Heart right ventricle (tissue), 16 donors: ENCODE measurements around the gene PTPRG. TPM values are rescaled to one million over a fixed set of nuclear protein-coding genes. Genes with fewer than 3 reads are reported as not detected.

Experiments
- ATAC-seq, 8 donors: fragments of 200-7000 bp; cut with Tn5 transposase; one replicate each; pipeline ENCODE4 v1.9.1; 2020; ENCODE audit warnings: mild to moderate bottlenecking in 8 of 8, moderate library complexity in 8 of 8, moderate number of reproducible peaks in 1 of 8
- DNase-seq, 2 donors: peaks; one replicate each; pipeline ENCODE4 v3.0.0-alpha.2; 2020
- H3K27ac ChIP-seq, 10 donors: fragments of 200-600 bp; sonication (generic) in 2 of 10; one replicate each; pipeline versions ENCODE4 v1.5.0 to v1.8.0; 2020 to 2022; ENCODE audit warnings: mild to moderate bottlenecking in 3 of 10
- H3K27me3 ChIP-seq, 7 donors: fragments of 200-600 bp; one replicate each; pipeline ENCODE4 v1.8.0; 2021 to 2022; ENCODE audit warnings: mild to moderate bottlenecking in 2 of 7
- H3K36me3 ChIP-seq, 9 donors: fragments of 200-600 bp; sonication (generic) in 1 of 9; one replicate each; pipeline versions ENCODE4 v1.5.0 to v1.8.0; 2020 to 2022; ENCODE audit warnings: mild to moderate bottlenecking in 2 of 9
- H3K4me1 ChIP-seq, 9 donors: fragments of 200-600 bp; sonication (generic) in 1 of 9; one replicate each; pipeline versions ENCODE4 v1.5.0 to v1.8.0; 2020 to 2022; ENCODE audit warnings: mild to moderate bottlenecking in 4 of 9
- H3K4me3 ChIP-seq, 10 donors: fragments of 200-600 bp; sonication (generic) in 2 of 10; one replicate each; pipeline versions ENCODE4 v1.5.0 to v1.8.0; 2020 to 2022; ENCODE audit warnings: mild to moderate bottlenecking in 7 of 10, moderate library complexity in 2 of 10
- H3K9me3 ChIP-seq, 11 donors: fragments of 200-600 bp in 10 of 11; sonication (generic) in 2 of 11; one replicate each; pipeline versions ENCODE4 v1.5.0 to v1.8.0; 2013 to 2022; ENCODE audit warnings: mild to moderate bottlenecking in 2 of 11, control low read depth in 1 of 11, moderate library complexity in 1 of 11
- WGBS, 2 donors: extraction: QIAGEN DNeasy Blood & Tissue Kit; methylation state at CpG; one replicate each; pipeline ENCODE4 v1.1.7; 2013; ENCODE audit warnings: inconsistent platforms in 1 of 2; 5-methylcytosine and 5-hydroxymethylcytosine counted together
- intact Hi-C, 10 donors: fragments of 100-400 bp; cut with DNase I; formaldehyde crosslinking; loops; one replicate each; pipeline versions ENCODE4 v1.11.1 to v1.14.2; 2022
- polyA plus RNA-seq, 2 donors: library from polyadenylated mRNA; stranded (reverse); fragments of 200-250 nt; gene quantifications; one replicate each; pipeline ENCODE4 v1.2.3, GENCODE V29; 2013
- total RNA-seq, 10 donors: library from RNA; stranded (reverse); fragmentation: NEBNext Ultra II Directional in 3 of 10; extraction: Animal tissue kit (Norgen Biotek cat#: 25700) in 3 of 10; gene quantifications; one replicate each; pipeline versions ENCODE4 v1.2.1 to v1.2.4, GENCODE V29; 2021 to 2023
- TF ChIP-seq, protein P1 (sequence below), 9 donors: fragments of 200-600 bp; sonication (generic) in 2 of 9; IDR thresholded peaks; one replicate each; pipeline versions ENCODE4 v1.5.0 to v1.8.0; 2021 to 2022; ENCODE audit warnings: antibody characterized with exemption in 9 of 9, mild to moderate bottlenecking in 5 of 9, moderate library complexity in 1 of 9
- donor health status: Arrhythmogenic right ventricular cardiomyopathy.
- donor health status: ischemic (EF 13 %, LVEDD 7.1; RV severe dilation, severe dysfunction).
- donor health status: healthy with polysubstance abuse.
- donor health status: DM: no; HTN: yes; CAD: no.
- donor health status: DM: no; HTN: no; CAD: no.
- donor health status: ischemic (EF 25% LVEDD 6.9; RV normal size, moderate dysfunction).
- donor health status: ischemic (EF 25% LVEDD 5.7; RV mildly dilated, moderate dysfunction).
- donor health status: healthy.
- donor health status: DM: yes; HTN: yes; CAD: no.
- donor health status: Ischemic cardiomyopathy.
- donor health status: ischemic (EF 35%, LVEDD 5.7; RV mildly dilated, moderate dysfunction).
- donor health status: nonischemic (EF 11% LVEDD 7.7; RV severe dilation, severe dysfunction).
- donor health status: DM: yes; HTN: yes; CAD: no.
- donor health status: PGD.
- donor health status: ischemic (EF 29% LVEDD 5.4; RV normal size, mild dysfunction).
- donor health status: nonischemic (EF 23%, LVEDD 6.1; RV moderate dilation, normal function).

The PTPRG gene
- total and polyA plus RNA-seq, 12 donors = 10.1 to 38.3 (median 32.6) TPM

DNA sequence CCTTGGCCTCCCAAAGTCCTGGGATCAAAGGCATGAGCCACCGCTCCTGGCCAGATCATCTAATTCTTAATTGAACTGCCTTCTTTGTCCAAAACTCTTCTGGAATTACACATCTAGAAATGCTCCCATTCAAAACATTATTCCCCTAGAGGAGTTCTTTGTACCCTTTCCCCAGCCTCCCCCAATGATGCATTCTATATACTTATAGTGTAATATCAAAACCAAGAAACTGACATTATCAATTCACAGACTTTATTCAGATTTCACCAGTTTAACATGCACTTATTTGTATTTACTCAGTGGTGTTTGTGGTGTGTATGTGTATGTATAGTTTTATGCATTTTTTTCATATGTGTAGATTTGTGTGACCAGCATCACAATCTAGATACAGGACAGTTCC, 85.0 kb downstream of the PTPRG start:
- TF ChIP-seq, protein P1, sequence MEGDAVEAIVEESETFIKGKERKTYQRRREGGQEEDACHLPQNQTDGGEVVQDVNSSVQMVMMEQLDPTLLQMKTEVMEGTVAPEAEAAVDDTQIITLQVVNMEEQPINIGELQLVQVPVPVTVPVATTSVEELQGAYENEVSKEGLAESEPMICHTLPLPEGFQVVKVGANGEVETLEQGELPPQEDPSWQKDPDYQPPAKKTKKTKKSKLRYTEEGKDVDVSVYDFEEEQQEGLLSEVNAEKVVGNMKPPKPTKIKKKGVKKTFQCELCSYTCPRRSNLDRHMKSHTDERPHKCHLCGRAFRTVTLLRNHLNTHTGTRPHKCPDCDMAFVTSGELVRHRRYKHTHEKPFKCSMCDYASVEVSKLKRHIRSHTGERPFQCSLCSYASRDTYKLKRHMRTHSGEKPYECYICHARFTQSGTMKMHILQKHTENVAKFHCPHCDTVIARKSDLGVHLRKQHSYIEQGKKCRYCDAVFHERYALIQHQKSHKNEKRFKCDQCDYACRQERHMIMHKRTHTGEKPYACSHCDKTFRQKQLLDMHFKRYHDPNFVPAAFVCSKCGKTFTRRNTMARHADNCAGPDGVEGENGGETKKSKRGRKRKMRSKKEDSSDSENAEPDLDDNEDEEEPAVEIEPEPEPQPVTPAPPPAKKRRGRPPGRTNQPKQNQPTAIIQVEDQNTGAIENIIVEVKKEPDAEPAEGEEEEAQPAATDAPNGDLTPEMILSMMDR (IDR thresholded peaks at IDR 0.05) = no peak
- intact Hi-C loops = no loop called here
- ATAC-seq (no peak), DNase-seq (no peak)
- Histone ChIP-seq H3K4me3 (no peak overlapping the region), H3K27me3 (no peaks in the 10 kb centered on the region), H3K9me3 (peaks cover 0 to 9% (median 4%) of the 10 kb centered on the region in 11 donors), H3K4me1 (peaks cover 6 to 85% (median 47%) of the 10 kb centered on the region in 9 donors), H3K36me3 (no peaks in the 10 kb centered on the region), H3K27ac (no peak overlapping the region)
- WGBS, 2 donors = 97 to 100% methylated on average over 1 of the region's 1 CpG

DNA sequence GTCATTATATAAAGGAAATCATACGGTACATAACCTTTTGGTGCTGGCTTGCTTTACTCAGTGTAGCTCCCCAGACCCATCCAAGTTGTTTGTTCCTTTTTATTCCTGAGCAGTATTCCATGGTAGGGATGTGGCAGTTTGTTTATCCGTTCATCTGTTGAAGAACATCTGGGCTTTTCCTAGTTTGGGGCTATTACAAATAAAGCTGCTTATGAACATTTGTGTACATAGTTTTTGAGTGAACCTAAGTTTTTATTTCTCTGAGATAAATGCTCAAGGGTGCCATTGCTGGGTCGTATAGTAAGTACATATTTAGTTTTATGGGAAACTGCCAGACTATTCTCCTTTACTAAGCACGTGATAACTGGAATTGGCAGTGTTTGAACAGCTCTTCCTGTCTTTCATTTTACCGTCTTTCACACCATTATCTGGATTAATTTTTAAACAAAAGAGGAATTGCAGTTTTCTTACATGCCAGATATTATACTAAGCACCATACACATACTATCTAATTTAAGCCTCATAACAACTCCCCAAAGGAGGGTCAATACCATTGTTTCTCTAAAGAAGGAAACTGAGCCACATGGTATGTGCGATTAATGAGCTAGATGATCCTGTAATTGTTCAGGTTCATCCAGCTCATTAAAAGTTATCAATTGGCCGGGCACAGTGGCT, 85.6 kb downstream of the PTPRG start:
- H3K4me1 ChIP-seq = peaks cover 6 to 79% (median 46%) of the 10 kb centered on the region in 9 donors

DNA sequence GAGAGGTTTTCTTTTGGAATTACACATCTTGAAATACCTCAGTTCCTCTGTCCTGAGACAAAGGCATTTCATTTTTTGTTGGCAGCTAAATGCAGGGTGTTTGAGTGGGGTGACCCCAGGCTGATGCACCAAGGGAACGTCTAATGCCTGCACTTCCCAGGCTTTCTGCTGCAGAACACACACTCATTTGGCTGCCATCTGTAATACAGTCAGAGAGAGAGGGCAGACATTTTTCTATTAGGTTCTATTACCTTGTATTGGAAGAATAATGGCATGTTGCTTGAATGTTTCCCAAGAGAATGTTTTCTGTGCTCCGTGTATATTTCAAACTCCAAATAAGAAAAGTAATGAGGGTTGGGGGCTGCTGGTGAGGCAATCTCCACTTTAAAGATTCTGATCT, 87.1 kb downstream of the PTPRG start:
- WGBS, 2 donors = 52 to 56% methylated on average over 2 of the region's 2 CpGs

More for the DNA sequence above, 85.6 kb downstream of the PTPRG start:
- no peaks in the 10 kb centered on the region for H3K27me3 ChIP-seq
- no peak overlapping the region for H3K4me3 ChIP-seq
- no peak overlapping the region for H3K27ac ChIP-seq
- 46 to 49% methylated on average over 7 of the region's 7 CpGs for WGBS, 2 donors
- peaks cover 0 to 9% (median 4%) of the 10 kb centered on the region in 11 donors for H3K9me3 ChIP-seq
- ATAC-seq (peak in 3 of 8 donors; percentile 15 to 28 (median 25)), DNase-seq (no peak)
- intact Hi-C loops = no loop called here
- TF ChIP-seq, protein P1 (IDR thresholded peaks at IDR 0.05) = no peak
- H3K36me3 ChIP-seq = no peaks in the 10 kb centered on the region

DNA sequence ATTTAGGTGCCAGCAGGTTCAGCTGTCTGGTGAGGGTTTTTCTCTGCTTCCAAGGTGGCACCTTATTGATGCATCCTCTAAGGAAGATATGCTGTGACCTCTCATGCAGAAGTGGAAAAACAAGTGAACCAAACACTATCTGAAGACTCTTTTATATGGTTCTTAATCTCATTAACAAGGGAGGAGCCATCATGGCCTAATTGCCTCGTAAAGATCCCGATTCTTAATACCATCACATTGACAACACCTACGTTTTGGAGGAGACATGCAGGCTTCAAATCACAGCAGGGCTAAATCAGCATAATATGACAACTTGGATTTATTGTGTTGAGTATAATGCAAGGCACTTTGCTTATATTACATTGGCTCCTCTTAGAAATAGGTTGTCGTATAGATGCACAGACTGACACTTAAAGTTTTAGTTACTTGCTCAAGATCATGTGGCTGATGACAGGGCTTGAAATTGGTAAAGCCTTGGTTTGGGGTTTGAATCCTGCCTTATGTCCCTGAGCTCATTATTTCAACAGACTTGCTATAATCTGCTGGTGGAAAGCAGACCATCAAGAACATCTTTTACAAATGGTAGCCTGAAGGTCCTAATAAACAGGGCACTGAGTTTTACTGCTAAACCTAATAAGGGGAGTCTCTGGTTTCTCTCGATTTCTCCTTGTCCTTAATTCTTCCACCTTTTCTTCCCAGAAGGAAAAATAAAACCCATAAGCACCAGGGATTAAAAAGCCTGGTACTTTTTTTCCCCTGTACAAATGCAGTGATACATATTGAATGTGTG, 88.2 kb downstream of the PTPRG start:
- no peaks in the 10 kb centered on the region for H3K36me3 ChIP-seq
- H3K27ac ChIP-seq = peak overlapping the region in 1 of 10 donors; percentile 19
- no peak for ATAC-seq
- no peak for DNase-seq
- no peak overlapping the region for H3K4me3 ChIP-seq
- TF ChIP-seq, protein P1 (IDR thresholded peaks at IDR 0.05) = no peak
- peaks cover 0 to 9% (median 4%) of the 10 kb centered on the region in 11 donors for H3K9me3 ChIP-seq
- peaks cover 8 to 68% (median 45%) of the 10 kb centered on the region in 9 donors for H3K4me1 ChIP-seq
- H3K27me3 ChIP-seq = no peaks in the 10 kb centered on the region
- 73 to 79% methylated on average over 5 of the region's 5 CpGs for WGBS, 2 donors
- intact Hi-C loops = no loop called here

More for the DNA sequence above, 87.1 kb downstream of the PTPRG start:
- DNase-seq (no peak), ATAC-seq (no peak)
- intact Hi-C loops = no loop called here
- no peak overlapping the region for H3K27ac ChIP-seq
- TF ChIP-seq, protein P1 (IDR thresholded peaks at IDR 0.05) = no peak
- H3K4me1 ChIP-seq = peaks cover 8 to 79% (median 51%) of the 10 kb centered on the region in 9 donors
- no peaks in the 10 kb centered on the region for H3K36me3 ChIP-seq
- H3K27me3 ChIP-seq = no peaks in the 10 kb centered on the region
- H3K4me3 ChIP-seq = no peak overlapping the region
- H3K9me3 ChIP-seq = peaks cover 0 to 9% (median 4%) of the 10 kb centered on the region in 11 donors
